ENCODE results near the gene RASAL2. TPM values are rescaled to one million over a fixed set of nuclear protein-coding genes. Genes with fewer than 3 reads are reported as not detected.

Gene RASAL2
- total RNA-seq, 3 donors from 2014 or later (not counting 1 experiment from before 2014, with no cell fraction given): 0.16 to 0.23 TPM; not detected in 1

DNA sequence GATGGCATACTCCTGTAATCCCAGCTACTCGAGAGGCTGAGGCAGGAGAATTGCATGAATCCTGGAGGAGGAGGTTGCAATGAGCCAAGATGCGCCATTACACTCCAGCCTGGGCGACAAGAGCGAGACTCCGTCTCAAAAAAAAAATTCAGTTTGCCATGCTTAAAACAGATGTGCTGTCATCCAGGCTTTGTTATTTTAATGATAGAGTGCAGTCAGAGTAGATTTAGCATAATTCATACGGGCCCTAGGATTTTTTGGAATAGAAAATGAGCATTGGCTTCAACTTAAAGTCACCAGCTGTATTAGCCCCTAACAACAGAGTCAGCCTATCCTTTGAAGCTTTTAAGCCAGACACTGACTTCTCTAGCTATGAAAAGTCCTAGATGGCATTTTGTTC is 124.6 kb downstream of the RASAL2 start:
- Mint-ChIP-seq H3K4me1 (no peaks in the 10 kb centered on the region), H3K9me3 (peaks cover 2 to 13% of the 10 kb centered on the region in 2 donors), H3K36me3 (no peaks in the 10 kb centered on the region), H3K27me3 (ENCODE audit: low read depth in 2 of 2) (no peaks in the 10 kb centered on the region), H3K4me3 (no peak overlapping the region), H3K27ac (no peak overlapping the region)
- intact Hi-C loops (cut with micrococcal nuclease): no loop called here
- TF ChIP-seq, protein P1, sequence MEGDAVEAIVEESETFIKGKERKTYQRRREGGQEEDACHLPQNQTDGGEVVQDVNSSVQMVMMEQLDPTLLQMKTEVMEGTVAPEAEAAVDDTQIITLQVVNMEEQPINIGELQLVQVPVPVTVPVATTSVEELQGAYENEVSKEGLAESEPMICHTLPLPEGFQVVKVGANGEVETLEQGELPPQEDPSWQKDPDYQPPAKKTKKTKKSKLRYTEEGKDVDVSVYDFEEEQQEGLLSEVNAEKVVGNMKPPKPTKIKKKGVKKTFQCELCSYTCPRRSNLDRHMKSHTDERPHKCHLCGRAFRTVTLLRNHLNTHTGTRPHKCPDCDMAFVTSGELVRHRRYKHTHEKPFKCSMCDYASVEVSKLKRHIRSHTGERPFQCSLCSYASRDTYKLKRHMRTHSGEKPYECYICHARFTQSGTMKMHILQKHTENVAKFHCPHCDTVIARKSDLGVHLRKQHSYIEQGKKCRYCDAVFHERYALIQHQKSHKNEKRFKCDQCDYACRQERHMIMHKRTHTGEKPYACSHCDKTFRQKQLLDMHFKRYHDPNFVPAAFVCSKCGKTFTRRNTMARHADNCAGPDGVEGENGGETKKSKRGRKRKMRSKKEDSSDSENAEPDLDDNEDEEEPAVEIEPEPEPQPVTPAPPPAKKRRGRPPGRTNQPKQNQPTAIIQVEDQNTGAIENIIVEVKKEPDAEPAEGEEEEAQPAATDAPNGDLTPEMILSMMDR (IDR thresholded peaks at IDR 0.05): no peak
- Histone ChIP-seq H3K9me3 (ENCODE audit: control insufficient read depth, insufficient read depth, low read length) (no peaks in the 10 kb centered on the region), H3K4me1 (ENCODE audit: control insufficient read depth, insufficient read depth, low read length) (no peaks in the 10 kb centered on the region), H3K27ac (ENCODE audit: low read length) (no peak overlapping the region), H3K36me3 (ENCODE audit: control insufficient read depth, insufficient read depth, low read length) (no peaks in the 10 kb centered on the region), H3K4me3 (ENCODE audit: low read length) (no peak overlapping the region), H3K27me3 (ENCODE audit: control insufficient read depth, insufficient read depth, low read length) (no peaks in the 10 kb centered on the region)
- no peak for DNase-seq
- 91% methylated on average over 6 of the region's 6 CpGs for WGBS (ENCODE audit: insufficient coverage)
- ATAC-seq: no peak

DNA sequence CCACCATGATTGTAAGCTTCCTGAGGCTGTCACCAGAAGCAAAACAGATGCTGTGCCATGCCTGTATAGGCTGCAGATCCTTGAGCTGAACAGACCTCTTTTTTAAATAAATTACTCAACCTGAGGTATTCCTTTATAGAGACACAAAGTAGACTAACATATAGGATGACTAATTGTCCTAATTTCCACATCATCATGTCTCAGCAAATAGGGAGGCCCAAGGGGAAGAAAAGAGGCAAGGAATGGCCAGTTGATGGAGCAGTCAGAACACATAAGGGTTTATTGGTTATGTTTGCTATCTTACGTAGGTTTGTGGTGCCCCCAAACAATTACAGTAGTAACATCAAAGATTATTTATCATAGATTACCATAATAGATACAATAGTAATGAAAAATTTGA is 126.2 kb downstream of the RASAL2 start:
- no peak overlapping the region for H3K4me3 Mint-ChIP-seq
- TF ChIP-seq, protein P1 (IDR thresholded peaks at IDR 0.05): no peak
- H3K4me1 ChIP-seq (ENCODE audit: control insufficient read depth, insufficient read depth, low read length): no peaks in the 10 kb centered on the region
- H3K27ac ChIP-seq (ENCODE audit: low read length): no peak overlapping the region
- no peaks in the 10 kb centered on the region for H3K27me3 Mint-ChIP-seq (ENCODE audit: low read depth in 2 of 2)
- no peaks in the 10 kb centered on the region for H3K27me3 ChIP-seq (ENCODE audit: control insufficient read depth, insufficient read depth, low read length)
- no peaks in the 10 kb centered on the region for H3K36me3 ChIP-seq (ENCODE audit: control insufficient read depth, insufficient read depth, low read length)
- H3K4me1 Mint-ChIP-seq: no peaks in the 10 kb centered on the region
- no peaks in the 10 kb centered on the region for H3K9me3 ChIP-seq (ENCODE audit: control insufficient read depth, insufficient read depth, low read length)
- H3K4me3 ChIP-seq (ENCODE audit: low read length): no peak overlapping the region
- ATAC-seq (no peak), DNase-seq (no peak)
- intact Hi-C loops (cut with micrococcal nuclease): no loop called here
- no peaks in the 10 kb centered on the region for H3K36me3 Mint-ChIP-seq
- peaks cover 2 to 15% of the 10 kb centered on the region in 2 donors for H3K9me3 Mint-ChIP-seq
- no CpG with 5 or more reads among the region's 1 CpG for WGBS (ENCODE audit: insufficient coverage)
- no peak overlapping the region for H3K27ac Mint-ChIP-seq

DNA sequence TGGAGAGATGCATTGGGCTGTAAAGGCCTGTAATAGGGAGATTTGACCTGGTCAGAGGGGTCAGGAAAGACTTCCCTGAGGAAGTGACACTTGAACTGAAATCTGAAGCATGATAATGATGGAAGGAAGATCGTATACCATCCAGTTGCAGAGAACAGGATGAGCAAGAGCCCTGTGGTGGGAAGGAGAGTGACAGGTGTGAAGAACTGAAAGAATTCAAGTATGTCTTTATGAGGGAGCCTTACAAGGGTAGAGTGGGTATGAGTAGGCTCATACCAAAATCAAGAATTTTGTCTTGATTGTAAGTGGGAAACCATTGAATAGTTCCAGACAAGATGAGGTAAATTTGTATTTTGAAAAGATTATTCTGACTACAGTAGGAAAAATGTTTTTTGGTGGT is 129.4 kb downstream of the RASAL2 start:
- WGBS (ENCODE audit: insufficient coverage): 82% methylated on average over 1 of the region's 1 CpG

DNA sequence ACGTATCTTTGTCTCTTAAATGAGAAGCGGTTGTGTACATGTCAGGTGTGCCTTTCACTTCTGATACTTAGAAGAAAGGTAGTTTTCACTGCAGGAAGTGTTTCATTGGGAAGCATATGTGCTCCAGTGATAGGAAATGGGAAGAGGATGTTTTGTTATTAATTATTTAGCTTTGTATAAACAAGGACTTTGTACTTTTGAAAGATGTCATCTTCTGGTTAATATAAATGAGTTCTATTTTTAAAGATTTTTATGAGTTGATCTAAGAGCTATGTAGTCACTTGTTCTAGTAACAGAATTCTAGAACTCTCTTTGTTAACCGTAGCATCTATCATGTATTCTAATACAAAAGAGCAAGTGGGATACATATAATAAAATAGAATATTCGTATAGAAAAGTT is 130.5 kb downstream of the RASAL2 start:
- Mint-ChIP-seq H3K4me1 (no peaks in the 10 kb centered on the region), H3K4me3 (no peak overlapping the region), H3K27me3 (ENCODE audit: low read depth in 2 of 2) (no peaks in the 10 kb centered on the region), H3K36me3 (no peaks in the 10 kb centered on the region), H3K27ac (no peak overlapping the region), H3K9me3 (peaks cover 2 to 13% of the 10 kb centered on the region in 2 donors)
- Histone ChIP-seq H3K4me3 (ENCODE audit: low read length) (no peak overlapping the region), H3K9me3 (ENCODE audit: control insufficient read depth, insufficient read depth, low read length) (no peaks in the 10 kb centered on the region), H3K4me1 (ENCODE audit: control insufficient read depth, insufficient read depth, low read length) (no peaks in the 10 kb centered on the region), H3K27me3 (ENCODE audit: control insufficient read depth, insufficient read depth, low read length) (no peaks in the 10 kb centered on the region), H3K36me3 (ENCODE audit: control insufficient read depth, insufficient read depth, low read length) (no peaks in the 10 kb centered on the region), H3K27ac (ENCODE audit: low read length) (no peak overlapping the region)
- intact Hi-C loops (cut with micrococcal nuclease): no loop called here
- TF ChIP-seq, protein P1 (IDR thresholded peaks at IDR 0.05): no peak
- 94% methylated on average over 2 of the region's 4 CpGs for WGBS (ENCODE audit: insufficient coverage)
- DNase-seq (no peak), ATAC-seq (no peak)

More for the DNA sequence above, 129.4 kb downstream of the RASAL2 start:
- DNase-seq (no peak), ATAC-seq (no peak)
- H3K4me1 ChIP-seq (ENCODE audit: control insufficient read depth, insufficient read depth, low read length): no peaks in the 10 kb centered on the region
- H3K9me3 ChIP-seq (ENCODE audit: control insufficient read depth, insufficient read depth, low read length): no peaks in the 10 kb centered on the region
- Mint-ChIP-seq H3K36me3 (no peaks in the 10 kb centered on the region), H3K27me3 (ENCODE audit: low read depth in 2 of 2) (no peaks in the 10 kb centered on the region), H3K9me3 (peaks cover 2 to 13% of the 10 kb centered on the region in 2 donors), H3K4me1 (no peaks in the 10 kb centered on the region), H3K4me3 (no peak overlapping the region), H3K27ac (no peak overlapping the region)
- H3K36me3 ChIP-seq (ENCODE audit: control insufficient read depth, insufficient read depth, low read length): no peaks in the 10 kb centered on the region
- TF ChIP-seq, protein P1 (IDR thresholded peaks at IDR 0.05): no peak
- no peak overlapping the region for H3K4me3 ChIP-seq (ENCODE audit: low read length)
- H3K27ac ChIP-seq (ENCODE audit: low read length): no peak overlapping the region
- H3K27me3 ChIP-seq (ENCODE audit: control insufficient read depth, insufficient read depth, low read length): no peaks in the 10 kb centered on the region
- intact Hi-C loops (cut with micrococcal nuclease): no loop called here

All from natural killer cell (primary cell).